ENCODE results near the gene UNC13B.

DNA sequence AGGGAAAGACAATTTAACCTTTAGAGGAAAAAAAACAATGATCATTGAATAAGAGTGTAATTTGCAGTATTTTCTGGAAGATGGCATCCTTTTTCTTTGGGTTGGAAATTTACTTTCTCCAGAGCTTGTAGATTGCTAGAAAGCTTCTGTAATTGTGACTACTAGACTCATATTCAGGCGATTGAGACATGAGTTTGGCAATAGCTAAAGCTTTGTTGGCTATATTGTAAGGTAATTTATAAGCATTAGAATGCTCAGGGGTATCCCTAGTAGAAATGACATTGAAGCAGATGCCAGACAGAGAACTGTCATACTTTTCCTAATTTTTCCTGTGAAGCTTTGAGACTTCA, 115.3 kb downstream of the UNC13B start:
- TF ChIP-seq GATA2 (IDR thresholded peaks at IDR 0.05; ENCODE audit: insufficient read depth, insufficient read length, low read depth, low read length) (no peak), EZH2 (IDR thresholded peaks at IDR 0.05; ENCODE audit: borderline replicate concordance, low read depth, low read length, severe bottlenecking) (no peak), POLR2A (IDR thresholded peaks at IDR 0.05; ENCODE audit: low read depth, low read length) (no peak), MYC (IDR thresholded peaks at IDR 0.05; ENCODE audit: low read depth, low read length) (no peak), POLR2AphosphoS5 (IDR thresholded peaks at IDR 0.05; ENCODE audit: insufficient read depth, low read depth, low read length) (no peak), JUN (IDR thresholded peaks at IDR 0.05; ENCODE audit: borderline replicate concordance, insufficient read depth, insufficient read length, low read depth) (no peak), FOS (IDR thresholded peaks at IDR 0.05; ENCODE audit: borderline replicate concordance, insufficient read depth, low read length) (no peak)
- TF ChIP-seq, protein P1, sequence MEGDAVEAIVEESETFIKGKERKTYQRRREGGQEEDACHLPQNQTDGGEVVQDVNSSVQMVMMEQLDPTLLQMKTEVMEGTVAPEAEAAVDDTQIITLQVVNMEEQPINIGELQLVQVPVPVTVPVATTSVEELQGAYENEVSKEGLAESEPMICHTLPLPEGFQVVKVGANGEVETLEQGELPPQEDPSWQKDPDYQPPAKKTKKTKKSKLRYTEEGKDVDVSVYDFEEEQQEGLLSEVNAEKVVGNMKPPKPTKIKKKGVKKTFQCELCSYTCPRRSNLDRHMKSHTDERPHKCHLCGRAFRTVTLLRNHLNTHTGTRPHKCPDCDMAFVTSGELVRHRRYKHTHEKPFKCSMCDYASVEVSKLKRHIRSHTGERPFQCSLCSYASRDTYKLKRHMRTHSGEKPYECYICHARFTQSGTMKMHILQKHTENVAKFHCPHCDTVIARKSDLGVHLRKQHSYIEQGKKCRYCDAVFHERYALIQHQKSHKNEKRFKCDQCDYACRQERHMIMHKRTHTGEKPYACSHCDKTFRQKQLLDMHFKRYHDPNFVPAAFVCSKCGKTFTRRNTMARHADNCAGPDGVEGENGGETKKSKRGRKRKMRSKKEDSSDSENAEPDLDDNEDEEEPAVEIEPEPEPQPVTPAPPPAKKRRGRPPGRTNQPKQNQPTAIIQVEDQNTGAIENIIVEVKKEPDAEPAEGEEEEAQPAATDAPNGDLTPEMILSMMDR (IDR thresholded peaks at IDR 0.05; ENCODE audit: extremely low read depth in 1 of 2, insufficient read depth in 1 of 2, low read depth in 1 of 2, low read length in 2 of 2) = no peak
- TF ChIP-seq, protein P2, sequence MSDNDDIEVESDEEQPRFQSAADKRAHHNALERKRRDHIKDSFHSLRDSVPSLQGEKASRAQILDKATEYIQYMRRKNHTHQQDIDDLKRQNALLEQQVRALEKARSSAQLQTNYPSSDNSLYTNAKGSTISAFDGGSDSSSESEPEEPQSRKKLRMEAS (IDR thresholded peaks at IDR 0.05; ENCODE audit: insufficient read depth, insufficient read length) = no peak

All from endothelial cell of umbilical vein (primary cell).